Endothelial cell of umbilical vein (primary cell): ENCODE results near the gene SUGCT.

Source experiments
- EZH2 ChIP-seq: IDR thresholded peaks from 2 replicates; pipeline ENCODE4 v1.6.1; 2012; ENCODE audit warnings: borderline replicate concordance, low read depth, mild to moderate bottlenecking, moderate library complexity, low read length, inconsistent platforms; ENCODE audit not compliant: severe bottlenecking
- MYC ChIP-seq: IDR thresholded peaks from one replicate; pipeline ENCODE4 v1.6.1; 2011; ENCODE audit warnings: mild to moderate bottlenecking, low read depth, low read length
- POLR2A ChIP-seq: IDR thresholded peaks from 2 replicates; pipeline ENCODE4 v1.6.1; 2012; ENCODE audit warnings: low read depth, mild to moderate bottlenecking, control low read depth, low read length
- TF ChIP-seq, protein P1 (sequence below), 2 donors: IDR thresholded peaks; 1 replicate in 1 of 2; 2 replicates in 1 of 2; pipeline ENCODE4 v1.5.1; 2011; ENCODE audit warnings: low read length in 2 of 2, mild to moderate bottlenecking in 2 of 2, moderate library complexity in 2 of 2, control low read depth in 1 of 2, inconsistent platforms in 1 of 2, low read depth in 1 of 2; ENCODE audit not compliant: insufficient read depth in 1 of 2; ENCODE audit errors: extremely low read depth in 1 of 2
- TF ChIP-seq, protein P2 (sequence below): IDR thresholded peaks from 2 replicates; pipeline ENCODE4 v1.6.1; 2011; ENCODE audit not compliant: insufficient read depth, insufficient read length

DNA sequence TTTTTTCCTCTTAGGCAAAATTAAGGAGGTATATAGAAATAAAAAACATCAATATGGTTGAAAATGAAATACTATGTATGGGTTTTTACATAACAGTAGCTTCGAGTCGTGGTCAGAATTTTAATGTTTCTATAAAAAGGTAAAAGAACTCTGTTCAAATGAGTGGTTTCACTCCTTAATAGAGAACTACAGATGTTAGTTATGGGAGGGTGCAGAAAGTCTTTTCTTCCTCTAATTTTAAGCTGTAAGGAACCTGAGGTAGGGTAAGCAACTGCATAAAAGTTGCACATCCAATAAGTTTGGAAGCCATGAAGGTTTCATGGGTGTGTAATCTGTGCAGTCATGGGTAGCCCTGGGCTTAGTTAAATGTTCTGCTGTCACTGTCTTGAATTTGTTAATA is 141.3 kb downstream of the SUGCT start:
- TF ChIP-seq EZH2 (no peak), POLR2A (no peak), MYC (no peak)
- TF ChIP-seq, protein P1, sequence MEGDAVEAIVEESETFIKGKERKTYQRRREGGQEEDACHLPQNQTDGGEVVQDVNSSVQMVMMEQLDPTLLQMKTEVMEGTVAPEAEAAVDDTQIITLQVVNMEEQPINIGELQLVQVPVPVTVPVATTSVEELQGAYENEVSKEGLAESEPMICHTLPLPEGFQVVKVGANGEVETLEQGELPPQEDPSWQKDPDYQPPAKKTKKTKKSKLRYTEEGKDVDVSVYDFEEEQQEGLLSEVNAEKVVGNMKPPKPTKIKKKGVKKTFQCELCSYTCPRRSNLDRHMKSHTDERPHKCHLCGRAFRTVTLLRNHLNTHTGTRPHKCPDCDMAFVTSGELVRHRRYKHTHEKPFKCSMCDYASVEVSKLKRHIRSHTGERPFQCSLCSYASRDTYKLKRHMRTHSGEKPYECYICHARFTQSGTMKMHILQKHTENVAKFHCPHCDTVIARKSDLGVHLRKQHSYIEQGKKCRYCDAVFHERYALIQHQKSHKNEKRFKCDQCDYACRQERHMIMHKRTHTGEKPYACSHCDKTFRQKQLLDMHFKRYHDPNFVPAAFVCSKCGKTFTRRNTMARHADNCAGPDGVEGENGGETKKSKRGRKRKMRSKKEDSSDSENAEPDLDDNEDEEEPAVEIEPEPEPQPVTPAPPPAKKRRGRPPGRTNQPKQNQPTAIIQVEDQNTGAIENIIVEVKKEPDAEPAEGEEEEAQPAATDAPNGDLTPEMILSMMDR (IDR thresholded peaks at IDR 0.05; ENCODE audit: extremely low read depth in 1 of 2, insufficient read depth in 1 of 2, low read depth in 1 of 2, low read length in 2 of 2): no peak
- TF ChIP-seq, protein P2, sequence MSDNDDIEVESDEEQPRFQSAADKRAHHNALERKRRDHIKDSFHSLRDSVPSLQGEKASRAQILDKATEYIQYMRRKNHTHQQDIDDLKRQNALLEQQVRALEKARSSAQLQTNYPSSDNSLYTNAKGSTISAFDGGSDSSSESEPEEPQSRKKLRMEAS: no peak
